Mesothelial cell of epicardium (in vitro differentiated cells): ENCODE data around the gene HLX. TPM values are rescaled to one million over a fixed set of nuclear protein-coding genes. Genes with fewer than 3 reads are reported as not detected.

Source experiments
- DNase-seq, 2 experiments: peaks; one replicate each; pipeline ENCODE4 v3.0.0; 2021; ENCODE audit warnings: low spot score in 2 of 2; ENCODE audit not compliant: unreplicated experiment in 2 of 2
- H3K27ac Mint-ChIP-seq: 2 replicates; pipeline ENCODE4 v1.8.0; 2021; ENCODE audit warnings: mixed read lengths
- H3K27me3 Mint-ChIP-seq: 2 replicates; pipeline ENCODE4 v1.8.0; 2021; ENCODE audit warnings: low read depth, mixed read lengths
- H3K36me3 Mint-ChIP-seq: 2 replicates; pipeline ENCODE4 v1.8.0; 2021; ENCODE audit warnings: mixed read lengths
- H3K4me1 Mint-ChIP-seq: 2 replicates; pipeline ENCODE4 v1.8.0; 2021; ENCODE audit warnings: mixed read lengths
- H3K4me3 Mint-ChIP-seq: 2 replicates; pipeline ENCODE4 v1.8.0; 2021; ENCODE audit warnings: mild to moderate bottlenecking, moderate library complexity, mixed read lengths
- H3K9me3 Mint-ChIP-seq: 2 replicates; pipeline ENCODE4 v1.8.0; 2021; ENCODE audit warnings: mixed read lengths
- CTCF ChIP-seq: fragments of 200-600 bp; sonication (generic); IDR thresholded peaks from one replicate; pipeline ENCODE4 v1.5.0; 2021; ENCODE audit warnings: antibody characterized with exemption; ENCODE audit not compliant: unreplicated experiment
- total RNA-seq: library from RNA; stranded (reverse); gene quantifications from 3 replicates; pipeline ENCODE4 v1.2.1, GENCODE V29; 2021

Gene HLX
- total RNA-seq, 1 donor from 2014 or later = 1.3 TPM

- Mint-ChIP-seq H3K27me3 (peaks cover 98% of the 10 kb centered on the region), H3K9me3 (no peaks in the 10 kb centered on the region), H3K4me3 (peak overlapping the region; percentile 64), H3K4me1 (peaks cover 25% of the 10 kb centered on the region), H3K27ac (no peak overlapping the region), H3K36me3 (no peaks in the 10 kb centered on the region)
- no peak for DNase-seq
- TF ChIP-seq CTCF = no peak
Measured at GRCh38 chr1:220879509-220880361, 492 bp downstream of the HLX start.

GRCh38 chr1:220880362-220880670, 1.1 kb downstream of the HLX start:
- no peak overlapping the region for H3K27ac Mint-ChIP-seq
- H3K36me3 Mint-ChIP-seq = no peaks in the 10 kb centered on the region
- no peak for TF ChIP-seq CTCF
- no peak for DNase-seq
- peak overlapping the region; percentile 64 for H3K4me3 Mint-ChIP-seq
- no peaks in the 10 kb centered on the region for H3K9me3 Mint-ChIP-seq
- H3K27me3 Mint-ChIP-seq = peaks cover 98% of the 10 kb centered on the region
- peaks cover 24% of the 10 kb centered on the region for H3K4me1 Mint-ChIP-seq

- H3K4me1 Mint-ChIP-seq = peaks cover 24% of the 10 kb centered on the region
Measured at GRCh38 chr1:220880726-220881506, 1.7 kb downstream of the HLX start.

GRCh38 chr1:220882061-220882891, 3.0 kb downstream of the HLX start:
- Mint-ChIP-seq H3K36me3 (no peaks in the 10 kb centered on the region), H3K4me1 (peaks cover 25% of the 10 kb centered on the region), H3K9me3 (no peaks in the 10 kb centered on the region), H3K27ac (no peak overlapping the region), H3K4me3 (no peak overlapping the region), H3K27me3 (peaks cover 98% of the 10 kb centered on the region)
- no peak for DNase-seq
- TF ChIP-seq CTCF = no peak

More at GRCh38 chr1:220880726-220881506, 1.7 kb downstream of the HLX start:
- Mint-ChIP-seq H3K27ac (no peak overlapping the region), H3K9me3 (no peaks in the 10 kb centered on the region), H3K36me3 (no peaks in the 10 kb centered on the region), H3K27me3 (peaks cover 98% of the 10 kb centered on the region), H3K4me3 (peak overlapping the region; percentile 64)
- no peak for TF ChIP-seq CTCF
- no peak for DNase-seq

GRCh38 chr1:220884109-220884980, 5.1 kb downstream of the HLX start:
- peak in 1 of 2 experiments; percentile 69 for DNase-seq
- H3K4me1 Mint-ChIP-seq = peaks cover 24% of the 10 kb centered on the region

More at GRCh38 chr1:220884109-220884980, 5.1 kb downstream of the HLX start:
- Mint-ChIP-seq H3K27ac (no peak overlapping the region), H3K36me3 (no peaks in the 10 kb centered on the region), H3K9me3 (no peaks in the 10 kb centered on the region), H3K4me3 (peak overlapping the region; percentile 56), H3K27me3 (peaks cover 98% of the 10 kb centered on the region)
- TF ChIP-seq CTCF = no peak
